Measurements from ENCODE around the gene CCDC93. TPM values are rescaled to one million over a fixed set of nuclear protein-coding genes. Genes with fewer than 3 reads are reported as not detected.
A peak's percentile ranks its signal among the peaks of the same experiment; 100 is the strongest.
"Not testable (repeated sequence)": the region's sequence is repeated elsewhere in the genome, so short reads cannot be mapped to it uniquely, and the experiment has no call there.

The CCDC93 gene
- total RNA-seq, 1 experiment from 2014 or later, result 8.5 TPM

GRCh38 chr2:118047380-118047826, 33.5 kb upstream of the CCDC93 start:
- in situ Hi-C loops (cut with HindIII; ENCODE audit: low sequenced_read_pairs), result no loop called here

GRCh38 chr2:118046634-118047210, 32.9 kb upstream of the CCDC93 start:
- peak; percentile 41 for DNase-seq (ENCODE audit: low spot score)
- in situ Hi-C loops (cut with HindIII; ENCODE audit: low sequenced_read_pairs), result no loop called here

More at GRCh38 chr2:118047380-118047826, 33.5 kb upstream of the CCDC93 start:
- no peak for DNase-seq (ENCODE audit: low spot score)

GRCh38 chr2:118045286-118045685, 31.4 kb upstream of the CCDC93 start:
- no peak for DNase-seq (ENCODE audit: low spot score)
- in situ Hi-C loops (cut with HindIII; ENCODE audit: low sequenced_read_pairs), result no loop called here

- in situ Hi-C loops (cut with HindIII; ENCODE audit: low sequenced_read_pairs), result no loop called here
- DNase-seq (ENCODE audit: low spot score), result no peak
Measured at GRCh38 chr2:118044854-118045253, 31.0 kb upstream of the CCDC93 start.

- in situ Hi-C loops (cut with HindIII; ENCODE audit: low sequenced_read_pairs), result no loop called here
- DNase-seq (ENCODE audit: low spot score), result no peak
Measured at GRCh38 chr2:118044103-118044716, 30.3 kb upstream of the CCDC93 start.

GRCh38 chr2:118040891-118041290, 27.0 kb upstream of the CCDC93 start:
- in situ Hi-C loops (cut with HindIII; ENCODE audit: low sequenced_read_pairs), result no loop called here

GRCh38 chr2:118032169-118033013, 18.5 kb upstream of the CCDC93 start:
- DNase-seq (ENCODE audit: low spot score), result peak; percentile 29
- in situ Hi-C loops (cut with HindIII; ENCODE audit: low sequenced_read_pairs), result no loop called here

More at GRCh38 chr2:118040891-118041290, 27.0 kb upstream of the CCDC93 start:
- DNase-seq (ENCODE audit: low spot score), result no peak

GRCh38 chr2:118031566-118031965, 17.7 kb upstream of the CCDC93 start:
- no peak for DNase-seq (ENCODE audit: low spot score)
- in situ Hi-C loops (cut with HindIII; ENCODE audit: low sequenced_read_pairs), result no loop called here

- no peak for DNase-seq (ENCODE audit: low spot score)
- in situ Hi-C loops (cut with HindIII; ENCODE audit: low sequenced_read_pairs), result no loop called here
Measured at GRCh38 chr2:118029025-118029424, 15.2 kb upstream of the CCDC93 start.

- DNase-seq (ENCODE audit: low spot score), result no peak
- in situ Hi-C loops (cut with HindIII; ENCODE audit: low sequenced_read_pairs), result no loop called here
Measured at GRCh38 chr2:118021356-118021755, 7.5 kb upstream of the CCDC93 start.

- no peak for DNase-seq (ENCODE audit: low spot score)
- in situ Hi-C loops (cut with HindIII; ENCODE audit: low sequenced_read_pairs), result no loop called here
Measured at GRCh38 chr2:118019821-118020220, 6.0 kb upstream of the CCDC93 start.

- in situ Hi-C loops (cut with HindIII; ENCODE audit: low sequenced_read_pairs), result no loop called here
- no peak for DNase-seq (ENCODE audit: low spot score)
Measured at GRCh38 chr2:118016911-118017310, 3.0 kb upstream of the CCDC93 start.

- DNase-seq (ENCODE audit: low spot score); in situ Hi-C loops (cut with HindIII; ENCODE audit: low sequenced_read_pairs): not testable (repeated sequence)
Measured at GRCh38 chr2:118015761-118016160, 1.9 kb upstream of the CCDC93 start.

GRCh38 chr2:118014492-118014824, 588 bp upstream of the CCDC93 start:
- DNase-seq (ENCODE audit: low spot score), result no peak
- in situ Hi-C loops (cut with HindIII; ENCODE audit: low sequenced_read_pairs), result no loop called here

GRCh38 chr2:118013221-118013723, 598 bp downstream of the CCDC93 start:
- no peak for DNase-seq (ENCODE audit: low spot score)
- in situ Hi-C loops (cut with HindIII; ENCODE audit: low sequenced_read_pairs), result no loop called here

GRCh38 chr2:118012778-118013177, 1.1 kb downstream of the CCDC93 start:
- in situ Hi-C loops (cut with HindIII; ENCODE audit: low sequenced_read_pairs), result no loop called here
- peak; percentile 45 for DNase-seq (ENCODE audit: low spot score)

- in situ Hi-C loops (cut with HindIII; ENCODE audit: low sequenced_read_pairs), result no loop called here
- no peak for DNase-seq (ENCODE audit: low spot score)
Measured at GRCh38 chr2:118010473-118010872, 3.4 kb downstream of the CCDC93 start.

- no peak for DNase-seq (ENCODE audit: low spot score)
- in situ Hi-C loops (cut with HindIII; ENCODE audit: low sequenced_read_pairs), result no loop called here
Measured at GRCh38 chr2:118006861-118007260, 7.0 kb downstream of the CCDC93 start.

- DNase-seq (ENCODE audit: low spot score), result no peak
- in situ Hi-C loops (cut with HindIII; ENCODE audit: low sequenced_read_pairs), result no loop called here
Measured at GRCh38 chr2:118006326-118006725, 7.5 kb downstream of the CCDC93 start.

- DNase-seq (ENCODE audit: low spot score), result peak; percentile 79
- in situ Hi-C loops (cut with HindIII; ENCODE audit: low sequenced_read_pairs), result no loop called here
Measured at GRCh38 chr2:118003396-118003824, 10.5 kb downstream of the CCDC93 start.

Measured in G401 (cell line).